OCI-LY1 (cell line): ENCODE results near the gene WWC2.

Source experiments
- CTCF ChIP-seq: fragments of 200-600 bp; sonication (generic), shearing (Covaris generic); IDR thresholded peaks from 2 replicates; pipeline ENCODE4 v1.5.1; 2017; ENCODE audit warnings: mild to moderate bottlenecking, antibody characterized with exemption, low read length, moderate library complexity, mixed read lengths
- EZH2 ChIP-seq: fragments of 200-600 bp; sonication (generic), shearing (Covaris generic); IDR thresholded peaks from 2 replicates; pipeline ENCODE4 v1.8.0; 2017; ENCODE audit warnings: borderline replicate concordance, mixed run types, mild to moderate bottlenecking, antibody characterized with exemption, low read length, moderate library complexity, mixed read lengths

- TF ChIP-seq EZH2 (no peak), CTCF (no peak)
These were observed 189.9 kb downstream of the WWC2 start for GRCh38 chr4:183288955-183289354.
